Activated naive CD4-positive, alpha-beta T cell treated with anti-CD3 and anti-CD28 coated beads, Interleukin-2, amount 50 U/mL, for 72 hours (primary cell): ENCODE results near the gene DMKN. TPM values are rescaled to one million over a fixed set of nuclear protein-coding genes. Genes with fewer than 3 reads are reported as not detected.

ENCODE experiments used
- total RNA-seq, 2 donors: library from RNA; stranded (reverse); gene quantifications; one replicate each; pipeline ENCODE4 v1.2.3, GENCODE V29; 2022

DMKN gene
- total RNA-seq, 2 donors from 2014 or later, result 0.46 to 3.6 TPM

Other genes starting within 250 kb of the DMKN start
- 100 to 1,000 TPM; 146 to 150 TPM for gene USF2, start 244.7 kb downstream of the DMKN start, total RNA-seq
- 1 to 10 TPM in 1 of 2 donors, under 1 TPM in 1; 0.61 to 1.7 TPM for gene HAMP, start 231.1 kb downstream of the DMKN start, total RNA-seq
- 1 to 10 TPM in 1 of 2 donors, under 1 TPM in 1; 0.61 to 1.7 TPM for gene MAG, start 221.5 kb downstream of the DMKN start, total RNA-seq
- gene CD22, start 184.5 kb downstream of the DMKN start, total RNA-seq, result 10 to 100 TPM in 1 of 2 donors, 1 to 10 TPM in 1; 7.0 to 48.2 TPM
- gene FFAR1, start 165.7 kb downstream of the DMKN start, total RNA-seq, result 1 to 10 TPM in 1 of 2 donors, under 1 TPM in 1; 0.23 to 1.5 TPM
- gene FFAR3, start 155.2 kb downstream of the DMKN start, total RNA-seq, result 1 to 10 TPM; 1.4 to 5.1 TPM
- gene GPR42, start 142.6 kb downstream of the DMKN start, total RNA-seq, result 1 to 10 TPM in 1 of 2 donors, under 1 TPM in 1; 0.50 to 1.8 TPM
- not detected for gene FFAR2, start 65.4 kb downstream of the DMKN start, total RNA-seq
- gene KRTDAP, start 23.2 kb downstream of the DMKN start, total RNA-seq, result not detected
- not detected for gene SBSN, start 14.7 kb upstream of the DMKN start, total RNA-seq
- not detected for gene GAPDHS, start 19.8 kb upstream of the DMKN start, total RNA-seq
- 10 to 100 TPM; 44.1 to 69.1 TPM for gene TMEM147, start 32.0 kb upstream of the DMKN start, total RNA-seq
- not detected for gene ATP4A, start 50.0 kb upstream of the DMKN start, total RNA-seq
- gene PMIS2, start 72.5 kb upstream of the DMKN start, total RNA-seq, result not detected
- 10 to 100 TPM; 44.2 to 44.5 TPM for gene HAUS5, start 99.1 kb upstream of the DMKN start, total RNA-seq
- gene RBM42, start 115.4 kb upstream of the DMKN start, total RNA-seq, result 10 to 100 TPM; 69.3 to 79.0 TPM
- under 1 TPM; 0.62 to 0.77 TPM for gene ETV2, start 128.1 kb upstream of the DMKN start, total RNA-seq
- gene COX6B1, start 134.7 kb upstream of the DMKN start, total RNA-seq, result 100 to 1,000 TPM; 445 to 472 TPM
- 1 to 10 TPM in 1 of 2 donors, not detected in 1; 4.4 TPM for gene UPK1A, start 152.9 kb upstream of the DMKN start, total RNA-seq
- gene ZBTB32, start 190.9 kb upstream of the DMKN start, total RNA-seq, result 100 to 1,000 TPM; 181 to 198 TPM
- gene KMT2B, start 204.4 kb upstream of the DMKN start, total RNA-seq, result 100 to 1,000 TPM in 1 of 2 donors, 10 to 100 TPM in 1; 54.6 to 200 TPM
- gene IGFLR1, start 228.8 kb upstream of the DMKN start, total RNA-seq, result 100 to 1,000 TPM in 1 of 2 donors, 10 to 100 TPM in 1; 74.6 to 245 TPM
- 10 to 100 TPM; 33.8 to 69.0 TPM for gene U2AF1L4, start 231.8 kb upstream of the DMKN start, total RNA-seq
- 10 to 100 TPM; 43.2 to 49.4 TPM for gene PSENEN, start 232.0 kb upstream of the DMKN start, total RNA-seq
- gene LIN37, start 234.9 kb upstream of the DMKN start, total RNA-seq, result 10 to 100 TPM; 11.2 to 25.0 TPM
- under 1 TPM; 0.32 to 0.99 TPM for gene HSPB6, start 243.4 kb upstream of the DMKN start, total RNA-seq
- 10 to 100 TPM; 28.3 to 49.4 TPM for gene PROSER3, start 244.5 kb upstream of the DMKN start, total RNA-seq